ENCODE data around the gene COASY.
"Not testable (repeated sequence)": the region's sequence is repeated elsewhere in the genome, so short reads cannot be mapped to it uniquely, and the experiment has no call there.

COASY gene

GRCh38 chr17:42574463-42574862, 12.5 kb downstream of the COASY start:
- no peak for DNase-seq (ENCODE audit: low read depth, low spot score)

GRCh38 chr17:42577140-42577531, 15.2 kb downstream of the COASY start:
- DNase-seq (ENCODE audit: low read depth, low spot score) = no peak

- DNase-seq (ENCODE audit: low read depth, low spot score) = peak; percentile 97
These were observed 15.8 kb downstream of the COASY start, which contains the start of gene PSMC3IP for GRCh38 chr17:42577532-42578281. Gene PSMC3IP, minus strand, starts transcription at chr17:42577729. Its CDS starts 43 bp downstream, at chr17:42577686.

GRCh38 chr17:42578282-42578869, 16.4 kb downstream of the COASY start:
- DNase-seq (ENCODE audit: low read depth, low spot score) = peak; percentile 84

GRCh38 chr17:42579794-42580551, 18.0 kb downstream of the COASY start:
- no peak for DNase-seq (ENCODE audit: low read depth, low spot score)

- no peak for DNase-seq (ENCODE audit: low read depth, low spot score)
These were observed 19.9 kb downstream of the COASY start for GRCh38 chr17:42581744-42582270.

- no peak for DNase-seq (ENCODE audit: low read depth, low spot score)
These were observed 22.9 kb downstream of the COASY start for GRCh38 chr17:42584880-42585279.

GRCh38 chr17:42585353-42585752, 23.4 kb downstream of the COASY start:
- DNase-seq (ENCODE audit: low read depth, low spot score) = no peak

GRCh38 chr17:42586514-42587230, 24.7 kb downstream of the COASY start:
- DNase-seq (ENCODE audit: low read depth, low spot score) = no peak

- DNase-seq (ENCODE audit: low read depth, low spot score) = no peak
These were observed 28.9 kb downstream of the COASY start for GRCh38 chr17:42590886-42591285.

GRCh38 chr17:42591411-42591810, 29.5 kb downstream of the COASY start:
- no peak for DNase-seq (ENCODE audit: low read depth, low spot score)

- DNase-seq (ENCODE audit: low read depth, low spot score) = no peak
These were observed 34.4 kb downstream of the COASY start for GRCh38 chr17:42596386-42596785.

- DNase-seq (ENCODE audit: low read depth, low spot score) = peak; percentile 31
These were observed 37.0 kb downstream of the COASY start for GRCh38 chr17:42598905-42599304.

GRCh38 chr17:42603318-42603717, 41.4 kb downstream of the COASY start:
- no peak for DNase-seq (ENCODE audit: low read depth, low spot score)

GRCh38 chr17:42607769-42608168, 45.8 kb downstream of the COASY start:
- DNase-seq (ENCODE audit: low read depth, low spot score) = no peak

GRCh38 chr17:42608305-42609181, 46.6 kb downstream of the COASY start:
- no peak for DNase-seq (ENCODE audit: low read depth, low spot score)

- peak; percentile 100 for DNase-seq (ENCODE audit: low read depth, low spot score)
These were observed 47.4 kb downstream of the COASY start, which contains the start of the genes RETREG3 and TUBG1 for GRCh38 chr17:42609182-42609813. Gene RETREG3, minus strand, starts transcription at chr17:42609374. Its CDS starts 50 bp downstream, at chr17:42609324. Gene TUBG1, plus strand, starts transcription at chr17:42609683. Its CDS starts 55 bp downstream, at chr17:42609738.

GRCh38 chr17:42609814-42610801, 48.2 kb downstream of the COASY start:
- DNase-seq (ENCODE audit: low read depth, low spot score) = not testable (repeated sequence)

GRCh38 chr17:42612013-42612412, 50.1 kb downstream of the COASY start:
- DNase-seq (ENCODE audit: low read depth, low spot score) = no peak

Data from astrocyte of the hippocampus (primary cell).